ENCODE data around the gene PROCA1. TPM values are rescaled to one million over a fixed set of nuclear protein-coding genes. Genes with fewer than 3 reads are reported as not detected.
A peak's percentile ranks its signal among the peaks of the same experiment; 100 is the strongest.

The PROCA1 gene
- total and polyA plus RNA-seq, 9 of the 15 experiments (the other 6 are each of a cell fraction or from before 2014, with no cell fraction given) = 0.78 to 16.2 (median 5.6) TPM

- Histone ChIP-seq H3K27me3 (ENCODE audit: control insufficient read depth in 2 of 2, insufficient read depth in 2 of 2, low read length in 2 of 2) (no peaks in the 10 kb centered on the region), H3K9ac (ENCODE audit: insufficient read depth in 1 of 2, low read depth in 2 of 2, low read length in 2 of 2) (0 out of 4 replicates have a peak overlapping the region, but pooled peaks of 1 of the 2 experiments have one; percentile 39), H3K27ac (ENCODE audit: extremely low read depth, low read depth, low read length) (no peak overlapping the region), H4K20me1 (replicated peaks; ENCODE audit: control insufficient read depth, insufficient read depth, low read length) (no peaks in the 10 kb centered on the region; the same call in 1 of the 2 replicates), H3K79me2 (ENCODE audit: control insufficient read depth, insufficient read depth, low read length) (no peaks in the 10 kb centered on the region), H3K36me3 (ENCODE audit: control insufficient read depth, insufficient read depth, low read length) (peaks cover 65% of the 10 kb centered on the region), H3K9me1 (ENCODE audit: control insufficient read depth, insufficient read depth, low read length) (no peaks in the 10 kb centered on the region), H3K4me3 (no peak overlapping the region), H3K4me1 (replicated peaks in 1 of 2; ENCODE audit: control insufficient read depth in 2 of 2, insufficient read depth in 2 of 2, low read length in 2 of 2) (peaks cover 2 to 7% of the 10 kb centered on the region in 2 experiments; a peak in 3 of 5 replicates), H3K4me2 (ENCODE audit: insufficient read depth, low read length) (no peak overlapping the region), H2AFZ (ENCODE audit: low read depth, low read length) (no peak overlapping the region), H3K9me3 (replicated peaks; ENCODE audit: control insufficient read depth, insufficient read depth, low read depth, low read length) (no peaks in the 10 kb centered on the region)
- CTCF ChIA-PET (ENCODE audit: low intra/inter-chr PET ratio) = interaction anchor here (0.6 kb wide), 1 partner anchor 21 kb away, joined by 3 read pairs; no protein-coding TSS in a partner anchor
- FAIRE-seq (no peak), ATAC-seq (no peak), DNase-seq (ENCODE audit: extremely low read depth in 1 of 4, low spot score in 3 of 4) (peak in 1 of 4 experiments; percentile 19)
- POLR2A ChIA-PET = interaction anchor here (0.7 to 4.0 kb wide), 8 partner anchors 8 to 42 kb away, joined by 3 to 27 read pairs (median 5); partner anchors contain the start of genes PROCA1, RPL23A, SDF2 and SUPT6H
- 81% methylated on average over 16 of the region's 16 CpGs for WGBS (ENCODE audit: insufficient coverage, low coverage, missing lambda C conversion rate)
- in situ Hi-C loops (cut with MboI) = no loop called here
- BruUV-seq (replicated peaks) = no TSS peak
- intact Hi-C loops (cut with micrococcal nuclease) = no loop called here
- TF ChIP-seq MXD1 (CRISPR knock-in tag; IDR thresholded peaks at IDR 0.05; ENCODE audit: borderline replicate concordance, poor library complexity, severe bottlenecking) (no peak), TCF7 (IDR thresholded peaks at IDR 0.05; ENCODE audit: borderline replicate concordance) (no peak), AFF1 (IDR thresholded peaks at IDR 0.05; ENCODE audit: low read depth in 1 of 2, partially characterized antibody in 2 of 2) (no peak), BRF1 (IDR thresholded peaks at IDR 0.05; ENCODE audit: borderline replicate concordance, extremely low read depth, insufficient read length) (no peak), NUFIP1 (IDR thresholded peaks at IDR 0.05; ENCODE audit: partially characterized antibody) (no peak)
- TF ChIP-seq, protein P1, sequence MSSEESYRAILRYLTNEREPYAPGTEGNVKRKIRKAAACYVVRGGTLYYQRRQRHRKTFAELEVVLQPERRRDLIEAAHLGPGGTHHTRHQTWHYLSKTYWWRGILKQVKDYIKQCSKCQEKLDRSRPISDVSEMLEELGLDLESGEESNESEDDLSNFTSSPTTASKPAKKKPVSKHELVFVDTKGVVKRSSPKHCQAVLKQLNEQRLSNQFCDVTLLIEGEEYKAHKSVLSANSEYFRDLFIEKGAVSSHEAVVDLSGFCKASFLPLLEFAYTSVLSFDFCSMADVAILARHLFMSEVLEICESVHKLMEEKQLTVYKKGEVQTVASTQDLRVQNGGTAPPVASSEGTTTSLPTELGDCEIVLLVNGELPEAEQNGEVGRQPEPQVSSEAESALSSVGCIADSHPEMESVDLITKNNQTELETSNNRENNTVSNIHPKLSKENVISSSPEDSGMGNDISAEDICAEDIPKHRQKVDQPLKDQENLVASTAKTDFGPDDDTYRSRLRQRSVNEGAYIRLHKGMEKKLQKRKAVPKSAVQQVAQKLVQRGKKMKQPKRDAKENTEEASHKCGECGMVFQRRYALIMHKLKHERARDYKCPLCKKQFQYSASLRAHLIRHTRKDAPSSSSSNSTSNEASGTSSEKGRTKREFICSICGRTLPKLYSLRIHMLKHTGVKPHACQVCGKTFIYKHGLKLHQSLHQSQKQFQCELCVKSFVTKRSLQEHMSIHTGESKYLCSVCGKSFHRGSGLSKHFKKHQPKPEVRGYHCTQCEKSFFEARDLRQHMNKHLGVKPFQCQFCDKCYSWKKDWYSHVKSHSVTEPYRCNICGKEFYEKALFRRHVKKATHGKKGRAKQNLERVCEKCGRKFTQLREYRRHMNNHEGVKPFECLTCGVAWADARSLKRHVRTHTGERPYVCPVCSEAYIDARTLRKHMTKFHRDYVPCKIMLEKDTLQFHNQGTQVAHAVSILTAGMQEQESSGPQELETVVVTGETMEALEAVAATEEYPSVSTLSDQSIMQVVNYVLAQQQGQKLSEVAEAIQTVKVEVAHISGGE (CRISPR knock-in tag; IDR thresholded peaks at IDR 0.05) = no peak
- TF ChIP-seq, protein P2, sequence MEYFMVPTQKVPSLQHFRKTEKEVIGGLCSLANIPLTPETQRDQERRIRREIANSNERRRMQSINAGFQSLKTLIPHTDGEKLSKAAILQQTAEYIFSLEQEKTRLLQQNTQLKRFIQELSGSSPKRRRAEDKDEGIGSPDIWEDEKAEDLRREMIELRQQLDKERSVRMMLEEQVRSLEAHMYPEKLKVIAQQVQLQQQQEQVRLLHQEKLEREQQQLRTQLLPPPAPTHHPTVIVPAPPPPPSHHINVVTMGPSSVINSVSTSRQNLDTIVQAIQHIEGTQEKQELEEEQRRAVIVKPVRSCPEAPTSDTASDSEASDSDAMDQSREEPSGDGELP (CRISPR knock-in tag; IDR thresholded peaks at IDR 0.05; ENCODE audit: borderline replicate concordance) = no peak
- TF ChIP-seq, protein P3, sequence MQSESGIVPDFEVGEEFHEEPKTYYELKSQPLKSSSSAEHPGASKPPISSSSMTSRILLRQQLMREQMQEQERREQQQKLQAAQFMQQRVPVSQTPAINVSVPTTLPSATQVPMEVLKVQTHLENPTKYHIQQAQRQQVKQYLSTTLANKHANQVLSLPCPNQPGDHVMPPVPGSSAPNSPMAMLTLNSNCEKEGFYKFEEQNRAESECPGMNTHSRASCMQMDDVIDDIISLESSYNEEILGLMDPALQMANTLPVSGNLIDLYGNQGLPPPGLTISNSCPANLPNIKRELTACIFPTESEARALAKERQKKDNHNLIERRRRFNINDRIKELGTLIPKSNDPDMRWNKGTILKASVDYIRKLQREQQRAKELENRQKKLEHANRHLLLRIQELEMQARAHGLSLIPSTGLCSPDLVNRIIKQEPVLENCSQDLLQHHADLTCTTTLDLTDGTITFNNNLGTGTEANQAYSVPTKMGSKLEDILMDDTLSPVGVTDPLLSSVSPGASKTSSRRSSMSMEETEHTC (IDR thresholded peaks at IDR 0.05) = no peak
These were observed 8.0 kb downstream of the PROCA1 start for GRCh38 chr17:28703552-28704218.
